GM23338 (cell line): ENCODE results near the gene FXN. TPM values are rescaled to one million over a fixed set of nuclear protein-coding genes. Genes with fewer than 3 reads are reported as not detected.
A peak's percentile ranks its signal among the peaks of the same experiment; 100 is the strongest.

Experiments
- ATAC-seq: fragments of 200-7000 bp; cut with Tn5 transposase; 3 replicates; pipeline ENCODE4 v1.9.1; 2020
- DNase-seq: peaks from one replicate; pipeline ENCODE4 v3.0.0-alpha.2; 2015; ENCODE audit warnings: low spot score
- H2AFZ ChIP-seq: fragments of 200-600 bp; sonication (generic); 2 replicates; pipeline ENCODE4 v1.8.0; 2016; ENCODE audit warnings: antibody characterized with exemption, mild to moderate bottlenecking, moderate library complexity
- H3F3A ChIP-seq: fragments of 200-600 bp; sonication (generic); replicated peaks from 2 replicates; pipeline ENCODE4 v1.8.0; 2017; ENCODE audit warnings: antibody characterized with exemption, mixed run types, low read depth
- H3K27ac ChIP-seq: fragments of 200-600 bp; sonication (generic); 2 replicates; pipeline ENCODE4 v1.6.1; 2016; ENCODE audit warnings: low read depth
- H3K27me3 ChIP-seq: fragments of 200-600 bp; sonication (generic); 2 replicates; pipeline ENCODE4 v1.8.0; 2016; ENCODE audit warnings: mild to moderate bottlenecking, mixed run types, moderate library complexity; ENCODE audit not compliant: insufficient read depth
- H3K36me3 ChIP-seq: fragments of 200-600 bp; sonication (generic); 2 replicates; pipeline ENCODE4 v1.8.0; 2016; ENCODE audit warnings: mild to moderate bottlenecking; ENCODE audit not compliant: insufficient read depth
- H3K4me1 ChIP-seq: fragments of 200-600 bp; sonication (generic); 2 replicates; pipeline ENCODE4 v1.8.0; 2016; ENCODE audit warnings: mild to moderate bottlenecking, moderate library complexity; ENCODE audit not compliant: insufficient read depth
- H3K4me2 ChIP-seq: fragments of 200-600 bp; sonication (generic); 2 replicates; pipeline ENCODE4 v1.7.1; 2017; ENCODE audit warnings: mixed run types
- H3K4me3 ChIP-seq: fragments of 200-600 bp; sonication (generic); 2 replicates; pipeline ENCODE4 v1.6.1; 2016; ENCODE audit warnings: mixed run types
- H3K79me2 ChIP-seq: fragments of 200-600 bp; sonication (generic); replicated peaks from 2 replicates; pipeline ENCODE4 v1.8.0; 2017; ENCODE audit warnings: mild to moderate bottlenecking; ENCODE audit not compliant: insufficient read depth
- H3K9me2 ChIP-seq: fragments of 200-600 bp; sonication (generic); 2 replicates; pipeline ENCODE4 v1.8.0; 2017; ENCODE audit not compliant: insufficient read depth
- H4K20me1 ChIP-seq: fragments of 200-600 bp; sonication (generic); replicated peaks from 2 replicates; pipeline ENCODE4 v1.8.0; 2017; ENCODE audit warnings: mild to moderate bottlenecking; ENCODE audit not compliant: insufficient read depth
- H3K27ac Mint-ChIP-seq: 2 replicates; pipeline ENCODE4 v1.8.0; 2020; ENCODE audit warnings: inconsistent platforms, mild to moderate bottlenecking, moderate library complexity, mixed read lengths
- H3K27me3 Mint-ChIP-seq: 3 replicates; pipeline ENCODE4 v1.8.0; 2022; ENCODE audit warnings: low read depth, mild to moderate bottlenecking, moderate library complexity, mixed read lengths, inconsistent platforms; ENCODE audit not compliant: insufficient read depth, poor library complexity
- H3K36me3 Mint-ChIP-seq: 3 replicates; pipeline ENCODE4 v1.8.0; 2021; ENCODE audit warnings: low read depth, mild to moderate bottlenecking, inconsistent platforms, moderate library complexity, mixed read lengths
- H3K4me1 Mint-ChIP-seq: 3 replicates; pipeline ENCODE4 v1.8.0; 2020; ENCODE audit warnings: mild to moderate bottlenecking, inconsistent platforms, mixed read lengths
- H3K4me3 Mint-ChIP-seq: 3 replicates; pipeline ENCODE4 v1.8.0; 2021; ENCODE audit warnings: moderate library complexity, mild to moderate bottlenecking, inconsistent platforms, mixed read lengths
- H3K9me3 Mint-ChIP-seq: 3 replicates; pipeline ENCODE4 v1.8.0; 2020; ENCODE audit warnings: moderate library complexity, mild to moderate bottlenecking, inconsistent platforms, mixed read lengths
- CREB1 ChIP-seq: fragments of 250-450 bp; sonication (Bioruptor Pico); IDR thresholded peaks from 2 replicates; pipeline ENCODE4 v1.5.0; 2020; ENCODE audit warnings: low read depth, mild to moderate bottlenecking, moderate library complexity
- EZH2 ChIP-seq: fragments of 200-600 bp; sonication (generic); IDR thresholded peaks from one replicate; pipeline ENCODE4 v1.8.0; 2017; ENCODE audit warnings: antibody characterized with exemption, mild to moderate bottlenecking, low read depth; ENCODE audit not compliant: unreplicated experiment
- NANOG ChIP-seq: IDR thresholded peaks from 2 replicates; pipeline ENCODE4 v1.6.1; 2016; ENCODE audit warnings: antibody characterized with exemption, borderline replicate concordance
- ZNF114 ChIP-seq: fragments of 250-450 bp; sonication (Bioruptor Pico); IDR thresholded peaks from 2 replicates; pipeline ENCODE4 v1.5.0; 2020; ENCODE audit warnings: mild to moderate bottlenecking, moderate library complexity
- ZNF331 ChIP-seq: fragments of 250-450 bp; sonication (Bioruptor Pico); IDR thresholded peaks from 2 replicates; pipeline ENCODE4 v1.5.0; 2020; ENCODE audit warnings: low read depth, mild to moderate bottlenecking, moderate library complexity
- polyA plus RNA-seq: library from polyadenylated mRNA; unstranded; fragments of >200 nt; fragmentation: Nextera tagmentation; extraction: Ambion mirVana; gene quantifications from 2 replicates; pipeline ENCODE4 v1.2.1, GENCODE V29; 2016
- total RNA-seq: library from RNA; depleted of rRNA; stranded (reverse); fragments of >200 nt; shearing (Covaris generic); gene quantifications from 2 replicates; pipeline ENCODE4 v1.2.3, GENCODE V29; 2014
- TF ChIP-seq, protein P1 (sequence below): fragments of 250-450 bp; sonication (Bioruptor Pico); IDR thresholded peaks from 2 replicates; pipeline ENCODE4 v1.5.0; 2020; ENCODE audit warnings: mild to moderate bottlenecking, moderate library complexity
- TF ChIP-seq, protein P2 (sequence below): IDR thresholded peaks from 2 replicates; pipeline ENCODE4 v1.6.1; 2016; ENCODE audit warnings: antibody characterized with exemption

Gene FXN
- total and polyA plus RNA-seq, 2 experiments from 2014 or later, result 26.1 to 66.4 TPM

DNA sequence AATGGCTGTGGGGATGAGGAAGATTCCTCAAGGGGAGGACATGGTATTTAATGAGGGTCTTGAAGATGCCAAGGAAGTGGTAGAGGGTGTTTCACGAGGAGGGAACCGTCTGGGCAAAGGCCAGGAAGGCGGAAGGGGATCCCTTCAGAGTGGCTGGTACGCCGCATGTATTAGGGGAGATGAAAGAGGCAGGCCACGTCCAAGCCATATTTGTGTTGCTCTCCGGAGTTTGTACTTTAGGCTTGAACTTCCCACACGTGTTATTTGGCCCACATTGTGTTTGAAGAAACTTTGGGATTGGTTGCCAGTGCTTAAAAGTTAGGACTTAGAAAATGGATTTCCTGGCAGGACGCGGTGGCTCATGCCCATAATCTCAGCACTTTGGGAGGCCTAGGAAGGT is 1.2 kb downstream of the FXN start (continued):
- TF ChIP-seq ZNF114 (CRISPR knock-in tag) (no peak), EZH2 (no peak)
- TF ChIP-seq, protein P1, sequence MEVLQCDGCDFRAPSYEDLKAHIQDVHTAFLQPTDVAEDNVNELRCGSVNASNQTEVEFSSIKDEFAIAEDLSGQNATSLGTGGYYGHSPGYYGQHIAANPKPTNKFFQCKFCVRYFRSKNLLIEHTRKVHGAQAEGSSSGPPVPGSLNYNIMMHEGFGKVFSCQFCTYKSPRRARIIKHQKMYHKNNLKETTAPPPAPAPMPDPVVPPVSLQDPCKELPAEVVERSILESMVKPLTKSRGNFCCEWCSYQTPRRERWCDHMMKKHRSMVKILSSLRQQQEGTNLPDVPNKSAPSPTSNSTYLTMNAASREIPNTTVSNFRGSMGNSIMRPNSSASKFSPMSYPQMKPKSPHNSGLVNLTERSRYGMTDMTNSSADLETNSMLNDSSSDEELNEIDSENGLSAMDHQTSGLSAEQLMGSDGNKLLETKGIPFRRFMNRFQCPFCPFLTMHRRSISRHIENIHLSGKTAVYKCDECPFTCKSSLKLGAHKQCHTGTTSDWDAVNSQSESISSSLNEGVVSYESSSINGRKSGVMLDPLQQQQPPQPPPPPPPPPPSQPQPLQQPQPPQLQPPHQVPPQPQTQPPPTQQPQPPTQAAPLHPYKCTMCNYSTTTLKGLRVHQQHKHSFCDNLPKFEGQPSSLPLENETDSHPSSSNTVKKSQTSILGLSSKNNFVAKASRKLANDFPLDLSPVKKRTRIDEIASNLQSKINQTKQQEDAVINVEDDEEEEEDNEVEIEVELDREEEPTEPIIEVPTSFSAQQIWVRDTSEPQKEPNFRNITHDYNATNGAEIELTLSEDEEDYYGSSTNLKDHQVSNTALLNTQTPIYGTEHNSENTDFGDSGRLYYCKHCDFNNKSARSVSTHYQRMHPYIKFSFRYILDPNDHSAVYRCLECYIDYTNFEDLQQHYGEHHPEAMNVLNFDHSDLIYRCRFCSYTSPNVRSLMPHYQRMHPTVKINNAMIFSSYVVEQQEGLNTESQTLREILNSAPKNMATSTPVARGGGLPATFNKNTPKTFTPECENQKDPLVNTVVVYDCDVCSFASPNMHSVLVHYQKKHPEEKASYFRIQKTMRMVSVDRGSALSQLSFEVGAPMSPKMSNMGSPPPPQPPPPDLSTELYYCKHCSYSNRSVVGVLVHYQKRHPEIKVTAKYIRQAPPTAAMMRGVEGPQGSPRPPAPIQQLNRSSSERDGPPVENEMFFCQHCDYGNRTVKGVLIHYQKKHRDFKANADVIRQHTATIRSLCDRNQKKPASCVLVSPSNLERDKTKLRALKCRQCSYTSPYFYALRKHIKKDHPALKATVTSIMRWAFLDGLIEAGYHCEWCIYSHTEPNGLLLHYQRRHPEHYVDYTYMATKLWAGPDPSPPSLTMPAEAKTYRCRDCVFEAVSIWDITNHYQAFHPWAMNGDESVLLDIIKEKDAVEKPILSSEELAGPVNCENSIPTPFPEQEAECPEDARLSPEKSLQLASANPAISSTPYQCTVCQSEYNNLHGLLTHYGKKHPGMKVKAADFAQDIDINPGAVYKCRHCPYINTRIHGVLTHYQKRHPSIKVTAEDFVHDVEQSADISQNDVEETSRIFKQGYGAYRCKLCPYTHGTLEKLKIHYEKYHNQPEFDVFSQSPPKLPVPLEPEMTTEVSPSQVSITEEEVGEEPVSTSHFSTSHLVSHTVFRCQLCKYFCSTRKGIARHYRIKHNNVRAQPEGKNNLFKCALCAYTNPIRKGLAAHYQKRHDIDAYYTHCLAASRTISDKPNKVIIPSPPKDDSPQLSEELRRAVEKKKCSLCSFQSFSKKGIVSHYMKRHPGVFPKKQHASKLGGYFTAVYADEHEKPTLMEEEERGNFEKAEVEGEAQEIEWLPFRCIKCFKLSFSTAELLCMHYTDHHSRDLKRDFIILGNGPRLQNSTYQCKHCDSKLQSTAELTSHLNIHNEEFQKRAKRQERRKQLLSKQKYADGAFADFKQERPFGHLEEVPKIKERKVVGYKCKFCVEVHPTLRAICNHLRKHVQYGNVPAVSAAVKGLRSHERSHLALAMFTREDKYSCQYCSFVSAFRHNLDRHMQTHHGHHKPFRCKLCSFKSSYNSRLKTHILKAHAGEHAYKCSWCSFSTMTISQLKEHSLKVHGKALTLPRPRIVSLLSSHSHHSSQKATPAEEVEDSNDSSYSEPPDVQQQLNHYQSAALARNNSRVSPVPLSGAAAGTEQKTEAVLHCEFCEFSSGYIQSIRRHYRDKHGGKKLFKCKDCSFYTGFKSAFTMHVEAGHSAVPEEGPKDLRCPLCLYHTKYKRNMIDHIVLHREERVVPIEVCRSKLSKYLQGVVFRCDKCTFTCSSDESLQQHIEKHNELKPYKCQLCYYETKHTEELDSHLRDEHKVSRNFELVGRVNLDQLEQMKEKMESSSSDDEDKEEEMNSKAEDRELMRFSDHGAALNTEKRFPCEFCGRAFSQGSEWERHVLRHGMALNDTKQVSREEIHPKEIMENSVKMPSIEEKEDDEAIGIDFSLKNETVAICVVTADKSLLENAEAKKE (CRISPR knock-in tag), result no peak
- TF ChIP-seq, protein P2, sequence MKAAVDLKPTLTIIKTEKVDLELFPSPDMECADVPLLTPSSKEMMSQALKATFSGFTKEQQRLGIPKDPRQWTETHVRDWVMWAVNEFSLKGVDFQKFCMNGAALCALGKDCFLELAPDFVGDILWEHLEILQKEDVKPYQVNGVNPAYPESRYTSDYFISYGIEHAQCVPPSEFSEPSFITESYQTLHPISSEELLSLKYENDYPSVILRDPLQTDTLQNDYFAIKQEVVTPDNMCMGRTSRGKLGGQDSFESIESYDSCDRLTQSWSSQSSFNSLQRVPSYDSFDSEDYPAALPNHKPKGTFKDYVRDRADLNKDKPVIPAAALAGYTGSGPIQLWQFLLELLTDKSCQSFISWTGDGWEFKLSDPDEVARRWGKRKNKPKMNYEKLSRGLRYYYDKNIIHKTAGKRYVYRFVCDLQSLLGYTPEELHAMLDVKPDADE, result no peak

DNA sequence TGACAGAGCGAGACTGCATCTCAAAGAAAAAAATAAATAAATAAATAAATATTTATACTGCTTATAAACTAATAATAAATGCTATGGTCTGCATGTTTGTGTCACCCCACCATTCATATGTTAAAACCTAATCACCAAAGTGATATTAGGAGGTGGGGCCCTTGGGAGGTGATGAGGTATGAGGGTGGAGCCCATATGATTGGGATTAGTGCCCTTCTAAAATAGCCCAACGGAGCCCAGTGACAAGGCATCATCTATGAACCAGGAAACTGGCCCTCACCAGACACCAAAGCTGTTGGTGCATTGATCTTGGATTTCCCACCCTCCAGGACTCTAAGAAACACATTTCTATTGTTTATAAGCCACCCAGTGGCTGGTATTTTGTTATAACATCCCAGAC is 5.1 kb downstream of the FXN start:
- Mint-ChIP-seq H3K4me1 (peaks cover 31% of the 10 kb centered on the region), H3K4me3 (no peak overlapping the region), H3K27me3 (peaks cover 12% of the 10 kb centered on the region), H3K9me3 (no peaks in the 10 kb centered on the region), H3K36me3 (peaks cover 8% of the 10 kb centered on the region; the same call in 2 of the 3 replicates), H3K27ac (no peak overlapping the region)
- DNase-seq (no peak), ATAC-seq (no peak)
- Histone ChIP-seq H3K4me2 (no peak overlapping the region), H3K27me3 (no peaks in the 10 kb centered on the region), H3K9me2 (no peaks in the 10 kb centered on the region), H3K36me3 (no peaks in the 10 kb centered on the region), H3K4me3 (no peak overlapping the region), H3K4me1 (peaks cover 37% of the 10 kb centered on the region), H3F3A (peaks cover 6% of the 10 kb centered on the region), H3K27ac (peak overlapping the region; percentile 69; the same call in 1 of the 2 replicates), H2AFZ (no peak overlapping the region), H4K20me1 (peaks cover 8% of the 10 kb centered on the region), H3K79me2 (peaks cover 95% of the 10 kb centered on the region)
- TF ChIP-seq CREB1, result no peak
- TF ChIP-seq NANOG, result no peak
- TF ChIP-seq, protein P1 (CRISPR knock-in tag), result no peak
- TF ChIP-seq ZNF331, result no peak
- TF ChIP-seq, protein P2, result no peak
